ENCODE results near the gene ADAMTSL5. TPM values are rescaled to one million over a fixed set of nuclear protein-coding genes. Genes with fewer than 3 reads are reported as not detected.
"Not testable (repeated sequence)": the region's sequence is repeated elsewhere in the genome, so short reads cannot be mapped to it uniquely, and the experiment has no call there.

The ADAMTSL5 gene
- polyA plus RNA-seq, 2 donors, result 10.9 to 13.0 TPM

DNA sequence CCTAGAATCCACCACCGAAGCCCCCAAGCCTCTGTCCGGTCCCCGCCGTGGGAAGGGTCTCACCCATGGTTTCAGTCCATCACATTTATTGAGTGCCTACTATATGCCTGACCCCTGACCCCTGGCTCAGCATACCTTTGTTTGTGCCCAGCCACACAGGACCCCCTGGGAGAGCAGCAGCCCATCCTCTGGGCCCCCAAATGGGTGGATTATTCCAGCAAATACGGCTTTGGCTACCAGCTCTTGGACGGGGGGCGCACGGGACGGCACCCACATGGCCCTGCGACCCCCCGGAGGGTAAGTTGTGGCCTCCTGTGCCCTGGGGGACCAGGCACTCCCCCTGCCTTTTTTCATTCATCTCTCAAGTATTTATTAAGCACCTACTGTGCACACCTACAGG is 18.8 kb upstream of the ADAMTSL5 start:
- Histone ChIP-seq H3K36me3 (ENCODE audit: control insufficient read depth in 2 of 2, insufficient read depth in 2 of 2, low read length in 1 of 2) (no peaks in the 10 kb centered on the region), H3K4me3 (ENCODE audit: low read depth in 1 of 2, low read length in 2 of 2) (no peak overlapping the region), H3K4me1 (ENCODE audit: control insufficient read depth in 2 of 2, insufficient read depth in 2 of 2, low read length in 1 of 2) (no peaks in the 10 kb centered on the region), H3K9me3 (ENCODE audit: control insufficient read depth in 2 of 2, insufficient read depth in 1 of 2, low read depth in 1 of 2, low read length in 1 of 2) (peaks cover 3% of the 10 kb centered on the region in 2 donors), H3K27ac (ENCODE audit: low read depth in 2 of 2, low read length in 1 of 2) (no peak overlapping the region), H3K27me3 (ENCODE audit: control insufficient read depth in 1 of 2, insufficient read depth in 2 of 2, low read length in 2 of 2) (no peaks in the 10 kb centered on the region)
- 82 to 89% methylated on average over 10 to 11 of the region's 11 CpGs for WGBS, 2 donors

DNA sequence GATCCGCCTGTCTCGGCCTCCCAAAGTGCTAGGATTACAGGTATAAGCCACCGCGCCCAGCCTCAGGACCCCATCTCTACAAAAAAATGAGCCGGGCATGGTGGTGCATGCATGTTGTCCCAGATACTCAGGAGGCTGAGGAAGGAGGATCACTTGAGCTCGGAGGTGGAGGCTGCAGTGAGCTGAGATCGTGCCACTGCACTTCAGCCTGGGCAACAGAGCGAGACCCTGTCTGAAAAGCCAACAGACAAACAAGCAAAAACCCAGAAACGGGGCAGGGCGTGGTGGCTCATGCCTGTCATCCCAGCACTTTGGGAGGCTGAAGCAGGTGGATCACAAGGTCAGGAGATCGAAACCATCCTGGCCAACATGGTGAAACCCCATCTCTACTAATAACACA is 18.0 kb upstream of the ADAMTSL5 start:
- 92% methylated on average over 11 of the region's 11 CpGs for WGBS, 2 donors
- H3K36me3 ChIP-seq (ENCODE audit: control insufficient read depth in 2 of 2, insufficient read depth in 2 of 2, low read length in 1 of 2); H3K4me3 ChIP-seq (ENCODE audit: low read depth in 1 of 2, low read length in 2 of 2); H3K4me1 ChIP-seq (ENCODE audit: control insufficient read depth in 2 of 2, insufficient read depth in 2 of 2, low read length in 1 of 2); H3K27me3 ChIP-seq (ENCODE audit: control insufficient read depth in 1 of 2, insufficient read depth in 2 of 2, low read length in 2 of 2); H3K9me3 ChIP-seq (ENCODE audit: control insufficient read depth in 2 of 2, insufficient read depth in 1 of 2, low read depth in 1 of 2, low read length in 1 of 2); H3K27ac ChIP-seq (ENCODE audit: low read depth in 2 of 2, low read length in 1 of 2): not testable (repeated sequence)

DNA sequence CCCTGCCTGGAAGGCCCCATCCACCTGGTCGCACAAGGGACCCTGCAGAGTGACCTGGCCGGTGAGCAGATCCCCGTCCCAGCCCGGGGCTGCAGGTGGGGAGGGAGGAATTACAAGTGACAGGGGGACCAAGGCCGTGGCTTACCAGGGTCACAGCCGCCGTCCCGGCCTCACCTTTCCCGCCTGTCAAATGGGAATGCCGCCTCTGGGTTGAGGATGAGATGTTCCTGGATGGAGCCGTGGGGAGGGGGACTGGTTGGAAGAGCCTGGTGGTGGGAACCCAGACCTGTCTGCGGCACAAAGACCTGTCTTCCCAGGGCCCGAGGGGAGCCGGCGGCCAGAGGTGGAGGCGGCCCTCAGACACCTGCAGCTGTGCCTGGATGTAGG is 16.6 kb upstream of the ADAMTSL5 start:
- H3K36me3 ChIP-seq (ENCODE audit: control insufficient read depth in 2 of 2, insufficient read depth in 2 of 2, low read length in 1 of 2), result no peaks in the 10 kb centered on the region
- H3K27me3 ChIP-seq (ENCODE audit: control insufficient read depth in 1 of 2, insufficient read depth in 2 of 2, low read length in 2 of 2), result peaks cover 0 to 3% of the 10 kb centered on the region in 2 donors
- H3K4me1 ChIP-seq (ENCODE audit: control insufficient read depth in 2 of 2, insufficient read depth in 2 of 2, low read length in 1 of 2), result peaks cover 0 to 1% of the 10 kb centered on the region in 2 donors
- peaks cover 3% of the 10 kb centered on the region in 2 donors for H3K9me3 ChIP-seq (ENCODE audit: control insufficient read depth in 2 of 2, insufficient read depth in 1 of 2, low read depth in 1 of 2, low read length in 1 of 2)
- WGBS, 2 donors, result 84 to 87% methylated on average over 16 of the region's 16 CpGs
- no peak overlapping the region for H3K27ac ChIP-seq (ENCODE audit: low read depth in 2 of 2, low read length in 1 of 2)
- H3K4me3 ChIP-seq (ENCODE audit: low read depth in 1 of 2, low read length in 2 of 2), result no peak overlapping the region

DNA sequence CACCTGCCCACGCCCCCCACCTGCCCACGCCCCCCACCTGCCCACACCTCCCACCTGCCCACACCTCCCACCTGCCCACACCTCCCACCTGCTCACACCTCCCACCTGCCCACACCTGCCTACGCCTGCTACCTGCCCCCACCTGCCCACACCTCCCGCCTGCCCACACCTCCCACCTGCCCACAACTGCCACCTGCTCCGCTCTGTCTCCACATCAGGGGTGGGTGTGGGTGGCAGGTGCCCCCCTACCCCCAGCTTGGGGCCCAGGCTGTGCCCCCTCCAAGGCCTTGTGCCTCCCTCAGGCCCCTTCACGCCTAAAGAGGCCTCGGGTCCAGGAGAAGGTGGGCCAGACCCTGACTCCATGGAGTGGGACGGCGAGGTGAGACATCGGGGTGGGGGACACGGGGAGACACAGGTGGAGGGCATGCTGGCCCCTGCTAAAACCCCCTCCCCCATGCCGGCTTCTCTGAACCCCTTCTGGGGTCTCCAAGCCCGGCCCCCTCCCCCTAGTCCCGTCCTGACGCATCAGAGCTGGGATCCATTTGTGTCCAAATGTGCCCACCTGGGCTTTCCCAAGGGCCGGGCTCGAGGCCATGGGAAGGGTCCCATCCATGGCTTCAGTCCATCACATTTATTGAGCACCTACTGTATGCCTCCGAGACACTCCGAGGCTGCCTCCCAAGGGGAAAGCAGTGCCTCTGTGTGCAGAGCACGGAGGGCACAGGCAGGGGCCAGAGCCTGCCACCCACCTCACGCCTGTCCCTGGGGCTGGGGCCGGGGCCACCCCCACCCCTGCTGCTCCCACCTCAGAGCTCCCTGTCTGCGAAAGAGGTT is 16.0 kb upstream of the ADAMTSL5 start:
- Histone ChIP-seq H3K36me3 (ENCODE audit: control insufficient read depth in 2 of 2, insufficient read depth in 2 of 2, low read length in 1 of 2) (no peaks in the 10 kb centered on the region), H3K27me3 (ENCODE audit: control insufficient read depth in 1 of 2, insufficient read depth in 2 of 2, low read length in 2 of 2) (peaks cover 0 to 3% of the 10 kb centered on the region in 2 donors), H3K4me1 (ENCODE audit: control insufficient read depth in 2 of 2, insufficient read depth in 2 of 2, low read length in 1 of 2) (peaks cover 3 to 4% of the 10 kb centered on the region in 2 donors), H3K4me3 (ENCODE audit: low read depth in 1 of 2, low read length in 2 of 2) (no peak overlapping the region), H3K27ac (ENCODE audit: low read depth in 2 of 2, low read length in 1 of 2) (no peak overlapping the region), H3K9me3 (ENCODE audit: control insufficient read depth in 2 of 2, insufficient read depth in 1 of 2, low read depth in 1 of 2, low read length in 1 of 2) (peaks cover 3% of the 10 kb centered on the region in 2 donors)
- 70 to 80% methylated on average over 22 to 23 of the region's 23 CpGs for WGBS, 2 donors

DNA sequence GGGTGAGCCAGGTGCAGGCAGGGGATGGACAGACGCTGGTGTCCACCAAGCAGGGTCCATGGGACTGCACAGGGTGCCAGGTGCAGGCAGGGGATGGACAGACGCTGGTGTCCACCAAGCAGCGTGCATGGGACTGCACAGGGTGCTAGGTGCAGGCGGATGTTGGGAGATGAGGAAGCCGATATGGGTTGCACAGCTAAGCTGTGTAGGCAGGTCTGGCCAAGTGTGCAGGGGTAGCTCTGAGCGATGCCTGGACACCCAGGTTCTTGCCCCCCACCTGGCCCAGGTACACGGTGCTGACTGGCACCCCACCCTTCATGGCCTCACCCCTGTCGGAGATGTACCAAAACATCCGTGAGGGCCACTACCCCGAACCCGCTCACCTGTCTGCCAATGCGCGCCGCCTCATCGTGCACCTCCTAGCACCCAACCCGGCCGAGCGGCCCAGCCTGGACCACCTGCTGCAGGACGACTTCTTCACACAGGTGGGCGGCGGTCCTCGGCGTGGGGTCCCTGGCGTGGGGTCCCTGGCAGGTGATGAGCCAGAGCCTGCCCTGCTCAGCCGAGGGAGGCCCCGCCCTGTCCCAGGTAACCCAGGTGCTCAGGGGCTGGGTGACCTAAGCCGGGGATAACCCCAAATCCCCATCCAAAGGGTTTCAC is 15.0 kb upstream of the ADAMTSL5 start:
- H3K9me3 ChIP-seq (ENCODE audit: control insufficient read depth in 2 of 2, insufficient read depth in 1 of 2, low read depth in 1 of 2, low read length in 1 of 2), result peaks cover 3% of the 10 kb centered on the region in 2 donors
- peaks cover 3 to 4% of the 10 kb centered on the region in 2 donors for H3K4me1 ChIP-seq (ENCODE audit: control insufficient read depth in 2 of 2, insufficient read depth in 2 of 2, low read length in 1 of 2)
- H3K27ac ChIP-seq (ENCODE audit: low read depth in 2 of 2, low read length in 1 of 2), result no peak overlapping the region
- H3K4me3 ChIP-seq (ENCODE audit: low read depth in 1 of 2, low read length in 2 of 2), result no peak overlapping the region
- H3K27me3 ChIP-seq (ENCODE audit: control insufficient read depth in 1 of 2, insufficient read depth in 2 of 2, low read length in 2 of 2), result peaks cover 0 to 7% of the 10 kb centered on the region in 2 donors
- 74 to 78% methylated on average over 27 of the region's 27 CpGs for WGBS, 2 donors
- H3K36me3 ChIP-seq (ENCODE audit: control insufficient read depth in 2 of 2, insufficient read depth in 2 of 2, low read length in 1 of 2), result no peaks in the 10 kb centered on the region

DNA sequence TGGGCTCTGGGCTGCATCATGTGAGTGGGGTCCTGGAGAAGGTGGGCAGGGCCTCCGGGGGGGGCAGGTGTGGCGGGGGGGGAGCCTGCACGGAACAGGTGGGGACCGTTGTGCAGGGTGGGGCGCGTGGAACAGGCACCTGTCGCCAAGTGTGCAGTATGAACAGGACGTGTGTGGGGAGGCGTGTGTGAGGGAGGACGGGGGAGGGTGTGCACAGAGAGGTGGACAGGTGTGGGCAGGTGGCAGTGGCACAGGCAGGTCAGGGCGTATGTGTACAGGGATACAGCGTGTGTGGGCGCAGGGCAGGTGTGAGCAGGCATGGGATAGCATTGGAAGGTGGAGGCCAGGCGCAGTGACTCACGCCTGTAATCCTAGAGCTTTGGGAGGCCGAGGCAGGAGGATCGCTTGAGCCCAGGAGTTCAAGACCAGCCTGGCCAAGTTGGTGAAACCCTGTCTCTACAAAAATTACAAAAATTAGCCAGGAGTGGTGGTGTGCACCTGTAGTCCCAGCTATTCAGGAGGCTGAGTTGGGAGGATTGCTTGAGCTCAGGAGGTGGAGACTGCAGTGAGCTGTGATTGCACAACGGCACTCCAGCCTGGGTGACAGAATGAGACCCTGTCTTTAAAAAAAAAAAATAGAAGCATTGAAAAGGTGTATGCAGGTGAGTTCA is 14.3 kb upstream of the ADAMTSL5 start:
- no peaks in the 10 kb centered on the region for H3K36me3 ChIP-seq (ENCODE audit: control insufficient read depth in 2 of 2, insufficient read depth in 2 of 2, low read length in 1 of 2)
- H3K9me3 ChIP-seq (ENCODE audit: control insufficient read depth in 2 of 2, insufficient read depth in 1 of 2, low read depth in 1 of 2, low read length in 1 of 2), result peaks cover 3% of the 10 kb centered on the region in 2 donors
- peaks cover 0 to 7% of the 10 kb centered on the region in 2 donors for H3K27me3 ChIP-seq (ENCODE audit: control insufficient read depth in 1 of 2, insufficient read depth in 2 of 2, low read length in 2 of 2)
- WGBS, 2 donors, result 48 to 58% methylated on average over 18 of the region's 18 CpGs
- no peak overlapping the region for H3K27ac ChIP-seq (ENCODE audit: low read depth in 2 of 2, low read length in 1 of 2)
- peaks cover 3 to 4% of the 10 kb centered on the region in 2 donors for H3K4me1 ChIP-seq (ENCODE audit: control insufficient read depth in 2 of 2, insufficient read depth in 2 of 2, low read length in 1 of 2)
- no peak overlapping the region for H3K4me3 ChIP-seq (ENCODE audit: low read depth in 1 of 2, low read length in 2 of 2)

DNA sequence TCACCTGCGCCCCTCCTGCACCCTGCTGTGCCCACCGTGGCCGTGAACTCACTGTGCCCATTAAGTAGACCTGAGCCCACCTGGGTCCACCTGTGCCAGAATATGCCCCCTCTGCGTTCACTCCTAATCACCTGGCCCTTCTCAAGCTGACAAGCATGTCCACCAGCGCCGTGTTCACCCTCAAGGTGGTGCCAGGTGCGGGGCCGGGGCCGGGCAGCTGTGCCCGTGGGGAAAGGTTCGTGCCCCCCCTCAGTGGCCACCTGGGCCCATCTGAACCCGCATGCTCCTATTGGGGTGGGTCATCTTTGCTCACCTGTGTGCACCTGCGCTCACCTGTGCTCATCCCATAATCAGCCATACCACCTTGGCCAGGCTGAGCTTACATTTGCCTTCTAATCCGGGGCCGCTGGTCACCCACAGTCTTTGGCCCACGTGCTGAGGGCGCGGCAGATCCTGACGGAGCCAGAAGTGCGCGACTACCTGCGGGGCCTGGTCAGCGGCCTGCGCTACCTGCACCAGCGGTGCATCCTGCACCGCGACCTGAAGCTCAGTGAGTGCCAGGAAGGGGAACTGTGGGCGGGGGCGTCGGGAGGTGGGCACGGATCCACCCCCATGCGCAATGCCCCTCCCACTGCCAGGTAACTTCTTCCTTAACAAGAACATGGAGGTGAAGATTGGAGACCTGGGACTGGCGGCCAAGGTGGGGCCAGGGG is 13.4 kb upstream of the ADAMTSL5 start:
- H3K9me3 ChIP-seq (ENCODE audit: control insufficient read depth in 2 of 2, insufficient read depth in 1 of 2, low read depth in 1 of 2, low read length in 1 of 2), result peaks cover 3% of the 10 kb centered on the region in 2 donors
- H3K27ac ChIP-seq (ENCODE audit: low read depth in 2 of 2, low read length in 1 of 2), result no peak overlapping the region
- H3K4me1 ChIP-seq (ENCODE audit: control insufficient read depth in 2 of 2, insufficient read depth in 2 of 2, low read length in 1 of 2), result peaks cover 3 to 4% of the 10 kb centered on the region in 2 donors
- WGBS, 2 donors, result 74 to 80% methylated on average over 33 of the region's 33 CpGs
- peaks cover 0 to 7% of the 10 kb centered on the region in 2 donors for H3K27me3 ChIP-seq (ENCODE audit: control insufficient read depth in 1 of 2, insufficient read depth in 2 of 2, low read length in 2 of 2)
- no peak overlapping the region for H3K4me3 ChIP-seq (ENCODE audit: low read depth in 1 of 2, low read length in 2 of 2)
- no peaks in the 10 kb centered on the region for H3K36me3 ChIP-seq (ENCODE audit: control insufficient read depth in 2 of 2, insufficient read depth in 2 of 2, low read length in 1 of 2)

DNA sequence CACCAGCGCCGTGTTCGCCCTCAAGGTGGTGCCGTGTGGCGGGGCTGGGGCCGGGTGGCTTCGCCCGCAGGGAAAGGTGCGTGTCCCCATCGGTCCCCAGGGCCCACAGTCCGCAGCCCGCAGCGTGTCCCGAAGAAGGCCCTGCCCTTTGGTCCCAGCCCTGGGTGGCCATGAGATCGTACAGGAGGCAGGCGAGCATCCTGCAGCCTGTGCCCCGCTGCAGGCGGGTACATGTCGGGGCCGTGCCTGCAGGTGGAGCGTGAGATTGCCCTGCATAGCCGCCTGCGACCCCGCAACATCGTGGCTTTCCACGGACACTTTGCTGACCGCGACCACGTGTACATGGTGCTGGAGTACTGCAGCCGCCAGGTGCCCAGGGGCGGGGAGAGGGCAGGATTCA is 12.5 kb upstream of the ADAMTSL5 start:
- Histone ChIP-seq H3K36me3 (ENCODE audit: control insufficient read depth in 2 of 2, insufficient read depth in 2 of 2, low read length in 1 of 2) (no peaks in the 10 kb centered on the region), H3K27ac (ENCODE audit: low read depth in 2 of 2, low read length in 1 of 2) (no peak overlapping the region), H3K4me3 (ENCODE audit: low read depth in 1 of 2, low read length in 2 of 2) (no peak overlapping the region), H3K27me3 (ENCODE audit: control insufficient read depth in 1 of 2, insufficient read depth in 2 of 2, low read length in 2 of 2) (peaks cover 0 to 7% of the 10 kb centered on the region in 2 donors), H3K4me1 (ENCODE audit: control insufficient read depth in 2 of 2, insufficient read depth in 2 of 2, low read length in 1 of 2) (peaks cover 3 to 4% of the 10 kb centered on the region in 2 donors), H3K9me3 (ENCODE audit: control insufficient read depth in 2 of 2, insufficient read depth in 1 of 2, low read depth in 1 of 2, low read length in 1 of 2) (peaks cover 3% of the 10 kb centered on the region in 2 donors)
- 44 to 50% methylated on average over 29 to 31 of the region's 31 CpGs for WGBS, 2 donors

DNA sequence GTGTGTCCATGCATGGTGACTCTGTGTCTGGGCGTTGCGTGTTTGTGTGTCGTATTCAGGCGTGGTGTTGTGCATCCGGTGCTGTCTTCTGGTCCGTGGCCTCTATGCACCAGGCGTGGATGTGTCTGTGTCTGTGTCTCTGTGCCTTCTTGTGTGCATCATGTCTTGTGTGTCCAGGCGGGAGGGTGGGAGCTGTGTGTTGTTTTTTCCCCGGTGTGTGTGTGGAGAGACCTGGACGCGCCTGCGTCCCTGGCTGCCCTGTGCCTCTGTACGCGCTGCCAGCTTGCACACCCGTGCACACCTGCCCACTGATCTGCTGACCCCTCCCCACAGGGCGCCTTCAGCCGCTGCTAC is 12.1 kb upstream of the ADAMTSL5 start:
- Histone ChIP-seq H3K4me1 (ENCODE audit: control insufficient read depth in 2 of 2, insufficient read depth in 2 of 2, low read length in 1 of 2) (peaks cover 3 to 4% of the 10 kb centered on the region in 2 donors), H3K27me3 (ENCODE audit: control insufficient read depth in 1 of 2, insufficient read depth in 2 of 2, low read length in 2 of 2) (peaks cover 0 to 7% of the 10 kb centered on the region in 2 donors), H3K4me3 (ENCODE audit: low read depth in 1 of 2, low read length in 2 of 2) (no peak overlapping the region)

More for the DNA sequence above, 12.1 kb upstream of the ADAMTSL5 start:
- H3K36me3 ChIP-seq (ENCODE audit: control insufficient read depth in 2 of 2, insufficient read depth in 2 of 2, low read length in 1 of 2), result no peaks in the 10 kb centered on the region
- WGBS, 2 donors, result 49 to 55% methylated on average over 17 of the region's 17 CpGs
- no peak overlapping the region for H3K27ac ChIP-seq (ENCODE audit: low read depth in 2 of 2, low read length in 1 of 2)
- H3K9me3 ChIP-seq (ENCODE audit: control insufficient read depth in 2 of 2, insufficient read depth in 1 of 2, low read depth in 1 of 2, low read length in 1 of 2), result peaks cover 3% of the 10 kb centered on the region in 2 donors

All from esophagus (tissue), 2 donors.